ENCODE measurements around the gene FAM81B.

DNA sequence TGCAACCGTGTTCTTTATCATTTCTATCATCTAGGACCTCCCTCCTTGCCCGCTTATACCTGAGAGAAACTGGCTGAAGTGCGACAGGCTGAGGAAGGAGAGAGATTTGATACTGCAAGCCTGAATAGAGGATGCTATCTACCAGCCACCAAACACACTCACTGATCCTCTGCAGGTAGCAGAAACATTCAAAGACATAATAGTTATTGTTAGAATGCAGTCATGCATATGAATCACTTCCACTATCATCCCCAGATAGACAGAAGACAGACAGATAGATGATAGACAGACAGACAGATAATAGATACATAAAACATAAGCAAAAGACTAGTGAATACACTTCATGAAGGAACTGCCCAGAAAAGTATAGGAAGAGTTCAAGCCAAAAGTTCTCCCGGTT, 32.9 kb downstream of the FAM81B start:
- TF ChIP-seq GATA2 (IDR thresholded peaks at IDR 0.05; ENCODE audit: low read depth, low read length), result no peak
- TF ChIP-seq GATA3 (IDR thresholded peaks at IDR 0.05; ENCODE audit: low read depth, low read length), result no peak
